GM18505 (cell line): ENCODE results near the gene RBM39.
"Not testable (repeated sequence)": the region's sequence is repeated elsewhere in the genome, so short reads cannot be mapped to it uniquely, and the experiment has no call there.

Experiments used
- ATAC-seq: cut with Tn5 transposase; IDR thresholded peaks from one replicate; pipeline ENCODE4 v1.9.1; 2021; ENCODE audit not compliant: unreplicated experiment
- POLR2A ChIP-seq: IDR thresholded peaks from 4 replicates; pipeline ENCODE4 v1.6.1; 2011; ENCODE audit warnings: borderline replicate concordance; ENCODE audit not compliant: insufficient read depth, insufficient read length; ENCODE audit errors: extremely low read depth

Gene RBM39

DNA sequence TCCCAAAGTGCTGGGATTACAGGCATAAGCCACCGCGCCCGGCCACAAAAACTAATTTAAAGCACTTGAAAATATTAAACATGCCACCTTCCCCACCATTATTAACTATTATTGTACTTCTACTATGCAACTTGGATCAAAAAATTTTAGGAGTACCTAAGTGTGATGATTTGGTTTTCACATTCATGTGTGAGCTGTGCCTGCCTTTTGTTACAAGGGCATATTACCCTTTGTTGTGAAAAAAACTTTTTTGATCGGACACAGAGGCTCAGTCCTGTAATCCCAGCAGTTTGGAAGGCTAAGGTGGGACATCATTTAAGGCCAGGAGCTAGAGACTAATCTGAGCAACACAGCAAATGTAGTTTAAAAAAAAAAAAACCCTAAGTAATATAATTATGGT is 25.7 kb downstream of the RBM39 start:
- TF ChIP-seq POLR2A = no peak
- ATAC-seq = no peak

- ATAC-seq = no peak
- TF ChIP-seq POLR2A = no peak
Observed at GRCh38 chr20:35715652-35716051, 26.4 kb downstream of the RBM39 start.

- no peak for TF ChIP-seq POLR2A
Observed at GRCh38 chr20:35714127-35714526, 27.9 kb downstream of the RBM39 start.

DNA sequence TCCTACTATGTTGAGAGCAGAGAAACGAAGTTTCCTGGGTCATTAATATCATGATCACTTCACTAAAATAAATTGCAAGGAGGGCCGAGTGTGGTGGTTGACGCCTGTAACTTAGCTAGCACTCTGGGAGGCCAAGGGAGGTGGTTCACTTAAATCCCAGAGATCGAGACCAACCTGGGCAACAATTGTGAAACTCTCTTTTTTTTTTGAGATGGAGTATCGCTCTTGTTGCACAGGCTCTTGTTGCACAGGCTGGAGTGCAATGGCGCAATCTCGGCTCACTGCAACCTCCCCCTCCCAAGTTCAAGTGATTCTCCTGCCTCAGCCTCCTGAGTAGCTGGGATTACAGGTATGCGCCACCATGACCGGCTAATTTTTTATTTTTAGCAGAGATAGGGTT is 28.9 kb downstream of the RBM39 start:
- ATAC-seq = not testable (repeated sequence)

More at GRCh38 chr20:35714127-35714526, 27.9 kb downstream of the RBM39 start:
- no peak for ATAC-seq

DNA sequence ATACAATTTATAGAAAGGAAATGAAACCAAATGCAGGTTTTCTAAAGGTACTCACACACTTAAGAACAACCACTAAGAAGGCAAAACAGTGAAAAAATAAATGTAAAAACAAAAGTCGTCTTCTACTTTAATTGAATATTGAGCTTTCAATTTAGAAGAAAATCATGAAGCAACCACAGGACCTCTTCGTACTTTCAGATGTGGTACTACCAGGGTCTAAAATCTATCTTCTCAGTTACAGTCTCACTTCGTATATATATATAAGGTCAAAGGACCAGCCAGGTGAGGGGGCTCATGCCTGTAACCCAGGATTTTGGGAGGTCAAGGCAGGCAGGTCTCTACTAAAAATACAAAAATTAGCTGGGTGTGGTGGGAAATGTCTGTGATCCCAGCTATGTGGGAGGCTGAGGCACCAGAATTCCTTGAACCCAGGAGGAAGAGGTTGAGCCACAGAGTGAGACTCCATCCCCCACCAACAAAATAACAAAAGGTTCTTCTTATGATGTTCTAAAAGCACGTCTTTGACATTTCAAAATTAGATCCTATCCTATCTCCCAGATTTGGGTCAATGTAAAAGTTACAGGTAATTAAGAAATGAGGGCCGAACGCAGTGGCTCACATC is 30.4 kb downstream of the RBM39 start:
- no peak for TF ChIP-seq POLR2A
- no peak for ATAC-seq

GRCh38 chr20:35710884-35711587 is 31.0 kb downstream of the RBM39 start:
- ATAC-seq = no peak
- TF ChIP-seq POLR2A = no peak

DNA sequence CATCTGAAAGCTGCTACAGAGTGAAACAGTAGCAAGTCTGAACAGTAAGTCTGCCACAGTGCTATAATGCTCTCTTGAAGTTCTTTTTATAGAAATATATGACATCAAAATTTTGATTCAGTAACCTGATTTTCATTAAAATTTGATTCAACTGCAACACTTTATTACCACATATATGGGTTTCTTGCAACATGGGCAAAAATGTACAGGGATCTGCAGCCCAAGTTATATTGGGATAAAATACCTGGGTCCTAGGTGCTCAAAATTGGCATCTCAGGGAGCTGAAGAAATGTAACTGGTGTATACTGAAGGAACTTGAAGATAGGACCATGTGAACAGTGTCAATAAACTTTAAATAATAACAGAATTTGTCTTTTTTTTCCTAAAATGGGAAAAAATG is 32.0 kb downstream of the RBM39 start:
- no peak for ATAC-seq
- TF ChIP-seq POLR2A = no peak

DNA sequence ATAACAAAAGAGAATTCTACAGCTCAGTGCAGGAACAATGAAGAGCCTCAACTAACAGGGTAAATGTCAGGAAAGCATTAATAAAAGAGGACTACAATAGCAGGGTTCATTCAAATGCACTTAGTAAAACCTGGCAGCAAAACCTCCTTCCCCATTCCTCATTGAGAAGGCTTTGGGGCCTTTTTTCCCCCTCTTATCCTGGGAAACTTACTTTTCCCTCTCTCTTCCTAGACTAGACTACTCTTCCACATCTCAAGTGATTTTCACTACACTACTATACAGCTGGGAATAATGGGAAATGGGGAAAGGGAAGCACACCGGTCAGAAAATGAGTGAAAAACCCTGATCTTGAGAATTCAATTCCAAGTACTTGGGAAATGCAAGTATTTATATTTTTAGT is 32.8 kb downstream of the RBM39 start:
- TF ChIP-seq POLR2A = no peak
- no peak for ATAC-seq

GRCh38 chr20:35708502-35708901 is 33.6 kb downstream of the RBM39 start:
- no peak for ATAC-seq
- TF ChIP-seq POLR2A = peak; percentile 13

- not testable (repeated sequence) for ATAC-seq
Observed at GRCh38 chr20:35706591-35707529, 35.2 kb downstream of the RBM39 start.

GRCh38 chr20:35705894-35706293 is 36.2 kb downstream of the RBM39 start:
- not testable (repeated sequence) for ATAC-seq

GRCh38 chr20:35704514-35705261 is 37.4 kb downstream of the RBM39 start:
- ATAC-seq = no peak

More at GRCh38 chr20:35704514-35705261, 37.4 kb downstream of the RBM39 start:
- no peak for TF ChIP-seq POLR2A
